Neuronal stem cell (in vitro differentiated cells): ENCODE measurements around the gene HABP4.

Experiments
- DNase-seq: peaks from one replicate; pipeline ENCODE4 v3.0.0-alpha.2; 2013; ENCODE audit warnings: low spot score
- H2AFZ ChIP-seq: one replicate; pipeline ENCODE4 v1.6.1; 2013; ENCODE audit warnings: mild to moderate bottlenecking, low read length, inconsistent platforms
- H2AK5ac ChIP-seq: 2 replicates; pipeline ENCODE4 v1.6.1; 2013; ENCODE audit warnings: low read depth, mild to moderate bottlenecking, inconsistent platforms, low read length, moderate library complexity, mixed read lengths
- H2BK120ac ChIP-seq: 2 replicates; pipeline ENCODE4 v1.6.1; 2013; ENCODE audit warnings: low read depth, mild to moderate bottlenecking, inconsistent platforms, low read length, moderate library complexity, mixed read lengths
- H2BK12ac ChIP-seq: one replicate; pipeline ENCODE4 v1.6.1; 2013; ENCODE audit warnings: low read length, inconsistent platforms
- H2BK15ac ChIP-seq: 2 replicates; pipeline ENCODE4 v1.6.1; 2013; ENCODE audit warnings: mild to moderate bottlenecking, low read length, inconsistent platforms, mixed read lengths
- H2BK5ac ChIP-seq: one replicate; pipeline ENCODE4 v1.6.1; 2013; ENCODE audit warnings: inconsistent platforms, mild to moderate bottlenecking, low read length, moderate library complexity
- H3K14ac ChIP-seq: one replicate; pipeline ENCODE4 v1.6.1; 2013; ENCODE audit warnings: low read length, inconsistent platforms
- H3K18ac ChIP-seq: 2 replicates; pipeline ENCODE4 v1.6.1; 2013; ENCODE audit warnings: low read length, inconsistent platforms
- H3K23ac ChIP-seq: 2 replicates; pipeline ENCODE4 v1.6.1; 2013; ENCODE audit warnings: low read depth, mild to moderate bottlenecking, mixed read lengths, low read length, inconsistent platforms; ENCODE audit not compliant: poor library complexity
- H3K27ac ChIP-seq: replicated peaks from 3 replicates; pipeline ENCODE4 v1.5.1; 2013; ENCODE audit warnings: low read length, inconsistent platforms
- H3K27me3 ChIP-seq, 3 experiments: 2 replicates each; pipeline ENCODE4 v1.6.1; 2013; ENCODE audit warnings: low read length in 3 of 3, mild to moderate bottlenecking in 2 of 3, inconsistent platforms in 1 of 3, low read depth in 1 of 3, mixed read lengths in 1 of 3, moderate library complexity in 1 of 3; ENCODE audit not compliant: control insufficient read depth in 3 of 3, insufficient read depth in 3 of 3
- H3K36me3 ChIP-seq, 2 donors: replicated peaks in 1 of 2; 2 replicates each; pipeline ENCODE4 v1.6.1; 2013; ENCODE audit warnings: low read length in 2 of 2; ENCODE audit not compliant: control insufficient read depth in 2 of 2, insufficient read depth in 2 of 2
- H3K4ac ChIP-seq: 2 replicates; pipeline ENCODE4 v1.6.1; 2013; ENCODE audit warnings: inconsistent platforms, mild to moderate bottlenecking, low read length, moderate library complexity
- H3K4me1 ChIP-seq, 2 donors: 1 replicate in 1 of 2; 2 replicates in 1 of 2; pipeline ENCODE4 v1.6.1; 2013; ENCODE audit warnings: low read length in 2 of 2, low read depth in 1 of 2; ENCODE audit not compliant: control insufficient read depth in 2 of 2, insufficient read depth in 1 of 2
- H3K4me2 ChIP-seq: one replicate; pipeline ENCODE4 v1.6.1; 2013; ENCODE audit warnings: mild to moderate bottlenecking, low read length, inconsistent platforms; ENCODE audit not compliant: insufficient read depth, poor library complexity, severe bottlenecking
- H3K4me3 ChIP-seq, 2 donors: 2 replicates each; pipeline ENCODE4 v1.5.1; 2013; ENCODE audit warnings: low read length in 2 of 2, mild to moderate bottlenecking in 2 of 2, inconsistent platforms in 1 of 2, moderate library complexity in 1 of 2
- H3K79me1 ChIP-seq: one replicate; pipeline ENCODE4 v1.6.1; 2013; ENCODE audit warnings: low read depth, mild to moderate bottlenecking, inconsistent platforms, low read length, moderate library complexity
- H3K9ac ChIP-seq: one replicate; pipeline ENCODE4 v1.6.1; 2013; ENCODE audit warnings: mild to moderate bottlenecking, low read depth, low read length, inconsistent platforms; ENCODE audit not compliant: poor library complexity
- H3K9me3 ChIP-seq, 2 donors: replicated peaks in 1 of 2; 2 replicates each; pipeline versions ENCODE3 to v1.6.1; 2013; ENCODE audit warnings: low read length in 2 of 2, mild to moderate bottlenecking in 2 of 2, inconsistent platforms in 1 of 2, low read depth in 1 of 2, mixed read lengths in 1 of 2, moderate library complexity in 1 of 2; ENCODE audit not compliant: control insufficient read depth in 2 of 2, insufficient read depth in 1 of 2
- H4K8ac ChIP-seq: one replicate; pipeline ENCODE4 v1.6.1; 2013; ENCODE audit warnings: low read depth, mild to moderate bottlenecking, inconsistent platforms, low read length, moderate library complexity
- H4K91ac ChIP-seq: one replicate; pipeline ENCODE4 v1.6.1; 2013; ENCODE audit warnings: low read length, low read depth, mild to moderate bottlenecking, inconsistent platforms; ENCODE audit not compliant: poor library complexity
- WGBS, 2 donors: extraction: QIAGEN DNeasy Blood & Tissue Kit; methylation state at CpG; one replicate each; pipeline ENCODE4 v1.1.7; 2013; ENCODE audit warnings: missing lambda C conversion rate in 2 of 2, mixed read lengths in 1 of 2; ENCODE audit not compliant: insufficient read length in 2 of 2, insufficient replicate concordance in 1 of 2; ENCODE audit errors: extremely low coverage in 2 of 2; 5-methylcytosine and 5-hydroxymethylcytosine counted together

HABP4 gene

DNA sequence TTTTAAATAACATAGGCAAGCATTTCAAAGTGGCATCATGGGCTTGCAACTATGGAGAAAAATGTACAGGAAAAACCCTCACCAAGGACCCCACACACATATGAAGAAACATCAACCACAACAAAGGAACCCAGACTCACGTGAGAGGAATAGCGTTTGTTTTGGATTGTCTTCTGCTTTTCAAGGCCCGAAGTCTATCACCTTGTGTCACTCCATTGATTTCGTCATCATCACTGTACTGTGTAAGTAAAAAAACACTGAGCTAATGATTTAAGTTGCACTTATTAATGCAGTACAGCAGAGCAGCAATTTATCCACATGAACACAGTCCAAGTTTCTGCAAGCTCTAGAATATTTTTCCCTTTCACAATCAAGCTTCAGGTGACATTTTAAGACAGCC lies 72.4 kb downstream of the HABP4 start:
- no peak overlapping the region for H3K4ac ChIP-seq
- H2BK12ac ChIP-seq = no peak overlapping the region
- H3K79me1 ChIP-seq = no peaks in the 10 kb centered on the region
- H2AK5ac ChIP-seq = no peak overlapping the region
- DNase-seq = no peak
- H3K4me1 ChIP-seq = no peaks in the 10 kb centered on the region
- no CpG with 5 or more reads among the region's 4 CpGs for WGBS, 2 donors
- no peak overlapping the region for H3K4me3 ChIP-seq
- no peaks in the 10 kb centered on the region for H3K9me3 ChIP-seq
- H2BK120ac ChIP-seq = no peak overlapping the region
- H3K18ac ChIP-seq = no peak overlapping the region
- H3K27ac ChIP-seq = no peak overlapping the region
- H4K91ac ChIP-seq = no peak overlapping the region
- H4K8ac ChIP-seq = no peak overlapping the region
- no peak overlapping the region for H2BK5ac ChIP-seq
- H3K23ac ChIP-seq = no peak overlapping the region
- no peak overlapping the region for H2AFZ ChIP-seq
- no peak overlapping the region for H2BK15ac ChIP-seq
- no peak overlapping the region for H3K14ac ChIP-seq
- H3K36me3 ChIP-seq = peaks cover 3 to 72% of the 10 kb centered on the region in 2 donors
- H3K27me3 ChIP-seq = no peaks in the 10 kb centered on the region
- no peak overlapping the region for H3K9ac ChIP-seq
- no peak overlapping the region for H3K4me2 ChIP-seq

DNA sequence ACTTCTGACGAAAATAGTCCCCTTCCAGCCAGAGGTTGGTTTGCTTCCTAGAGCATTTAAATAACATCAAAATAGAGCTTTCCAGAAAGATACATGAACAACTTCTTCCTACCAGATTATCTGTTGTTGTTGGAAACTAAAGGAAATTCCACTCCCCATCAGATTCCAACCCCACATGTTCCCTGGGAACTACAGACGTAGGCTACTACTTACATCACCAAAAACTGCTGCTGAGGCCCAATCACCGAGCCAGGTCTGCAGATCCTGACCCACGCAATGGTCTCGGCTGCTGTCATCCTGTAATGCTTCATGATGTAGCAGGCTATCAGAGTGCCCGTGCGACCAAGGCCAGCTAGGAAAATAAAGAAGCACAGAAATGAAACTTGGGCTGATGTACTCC lies 73.4 kb downstream of the HABP4 start:
- Histone ChIP-seq H3K4me3 (no peak overlapping the region), H3K4me2 (no peak overlapping the region), H3K23ac (no peak overlapping the region), H3K36me3 (peaks cover 3 to 68% of the 10 kb centered on the region in 2 donors), H2AK5ac (no peak overlapping the region), H4K8ac (no peak overlapping the region), H3K9me3 (no peaks in the 10 kb centered on the region), H3K27me3 (no peaks in the 10 kb centered on the region), H3K18ac (no peak overlapping the region), H3K14ac (no peak overlapping the region), H2BK5ac (no peak overlapping the region), H3K4me1 (no peaks in the 10 kb centered on the region), H4K91ac (no peak overlapping the region), H3K9ac (no peak overlapping the region), H3K27ac (no peak overlapping the region), H2AFZ (no peak overlapping the region), H2BK12ac (no peak overlapping the region), H2BK120ac (no peak overlapping the region), H3K4ac (no peak overlapping the region), H3K79me1 (no peaks in the 10 kb centered on the region), H2BK15ac (no peak overlapping the region)
- no CpG with 5 or more reads among the region's 7 CpGs for WGBS, 2 donors
- DNase-seq = no peak

DNA sequence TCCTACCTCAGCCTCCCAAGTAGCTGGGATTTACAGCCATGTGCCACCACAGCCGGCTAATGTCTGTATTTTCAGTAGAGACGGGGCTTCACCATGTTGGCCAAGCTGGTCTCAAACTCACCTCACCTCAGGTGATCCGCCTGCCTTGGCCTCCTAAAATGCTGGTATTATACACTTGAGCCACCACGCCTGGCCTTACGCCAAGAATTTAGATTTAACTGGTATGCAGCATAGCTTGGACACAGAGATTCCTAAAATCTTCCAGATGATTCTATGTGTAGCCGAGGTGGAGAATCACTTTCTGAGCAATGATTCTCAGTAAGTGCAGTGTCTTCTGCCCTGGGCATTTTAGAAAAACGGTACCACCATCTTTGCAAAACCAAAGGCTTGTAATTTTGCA lies 74.1 kb downstream of the HABP4 start:
- Histone ChIP-seq H3K9me3 (no peaks in the 10 kb centered on the region), H3K9ac (no peak overlapping the region), H3K4me3 (no peak overlapping the region), H3K18ac (no peak overlapping the region), H4K8ac (no peak overlapping the region), H3K4ac (no peak overlapping the region), H3K4me1 (no peaks in the 10 kb centered on the region), H3K23ac (no peak overlapping the region), H2AK5ac (no peak overlapping the region), H3K27me3 (no peaks in the 10 kb centered on the region), H2BK120ac (no peak overlapping the region), H3K4me2 (no peak overlapping the region), H2AFZ (no peak overlapping the region), H3K36me3 (peaks cover 3 to 71% of the 10 kb centered on the region in 2 donors), H2BK5ac (no peak overlapping the region), H3K14ac (no peak overlapping the region), H3K79me1 (no peaks in the 10 kb centered on the region), H4K91ac (no peak overlapping the region), H3K27ac (no peak overlapping the region), H2BK15ac (no peak overlapping the region), H2BK12ac (no peak overlapping the region)
- WGBS, 2 donors = no CpG with 5 or more reads among the region's 7 CpGs
- no peak for DNase-seq

DNA sequence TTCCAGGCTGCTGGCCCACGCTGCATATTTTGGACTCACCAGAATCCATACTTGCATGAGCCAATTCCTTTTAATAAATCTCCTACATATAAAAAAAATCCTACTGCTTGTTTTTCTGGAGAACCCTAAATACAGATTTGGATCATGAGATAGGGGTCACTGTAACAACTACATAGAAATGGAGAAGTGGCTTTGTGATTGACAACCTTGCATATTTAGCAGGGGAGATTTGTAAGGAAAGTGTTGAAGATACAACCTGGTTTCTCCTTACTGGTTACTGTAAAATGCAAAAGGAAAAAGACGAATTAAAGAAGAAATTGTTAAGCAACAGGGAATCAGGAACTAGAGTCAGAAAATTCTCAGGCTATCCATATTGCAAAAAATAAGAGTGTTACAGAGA lies 74.8 kb downstream of the HABP4 start:
- H3K4me2 ChIP-seq = no peak overlapping the region
- H2AFZ ChIP-seq = no peak overlapping the region
- no peaks in the 10 kb centered on the region for H3K9me3 ChIP-seq
- no peaks in the 10 kb centered on the region for H3K79me1 ChIP-seq
- H3K14ac ChIP-seq = no peak overlapping the region
- no peak overlapping the region for H2BK120ac ChIP-seq
- no peak overlapping the region for H3K27ac ChIP-seq
- H3K4me3 ChIP-seq = no peak overlapping the region
- H3K36me3 ChIP-seq = peaks cover 3 to 67% of the 10 kb centered on the region in 2 donors
- DNase-seq = no peak
- no peaks in the 10 kb centered on the region for H3K27me3 ChIP-seq
- no peak overlapping the region for H2BK15ac ChIP-seq
- no CpG with 5 or more reads among the region's 2 CpGs for WGBS, 2 donors
- H3K23ac ChIP-seq = no peak overlapping the region
- no peak overlapping the region for H3K4ac ChIP-seq
- no peak overlapping the region for H2BK12ac ChIP-seq
- H3K18ac ChIP-seq = no peak overlapping the region
- H3K9ac ChIP-seq = no peak overlapping the region
- no peak overlapping the region for H2BK5ac ChIP-seq
- no peak overlapping the region for H2AK5ac ChIP-seq
- H3K4me1 ChIP-seq = no peaks in the 10 kb centered on the region
- no peak overlapping the region for H4K91ac ChIP-seq
- H4K8ac ChIP-seq = no peak overlapping the region
